ENCODE results near the gene SUFU. TPM values are rescaled to one million over a fixed set of nuclear protein-coding genes. Genes with fewer than 3 reads are reported as not detected.

The SUFU gene
- total and polyA plus RNA-seq, 2 of the 13 experiments (the other 11 are each of a cell fraction or from before 2014, with no cell fraction given), result 2.9 to 5.5 TPM

DNA sequence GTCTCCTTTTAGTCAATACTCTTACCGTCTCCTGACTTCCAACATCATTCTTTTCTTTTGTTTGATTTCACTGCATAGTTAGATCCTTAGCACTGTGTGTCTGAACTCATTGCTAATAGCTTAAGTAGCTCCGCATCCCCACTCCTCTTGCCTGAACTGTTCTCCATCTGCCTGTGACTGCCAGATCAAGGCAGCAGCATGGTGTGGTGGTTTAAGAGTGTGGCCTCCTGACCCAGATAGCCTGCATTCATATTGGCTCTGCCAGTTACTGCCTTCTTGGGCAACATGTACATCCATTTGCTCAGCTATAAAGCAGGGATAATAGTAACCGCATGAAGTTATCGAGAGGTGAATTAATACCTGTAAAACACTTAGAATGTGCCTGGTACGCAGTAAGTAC lies 50.8 kb downstream of the SUFU start:
- Histone ChIP-seq H3K79me2 (ENCODE audit: insufficient read depth, low read length) (no peaks in the 10 kb centered on the region), H3K36me3 (replicated peaks in 1 of 2; ENCODE audit: control insufficient read depth in 1 of 2, insufficient read depth in 2 of 2, low read length in 2 of 2) (peaks cover 2 to 10% of the 10 kb centered on the region in 2 experiments; a peak in 3 of 5 replicates), H3K4me3 (replicated peaks in 1 of 3; ENCODE audit: insufficient read depth in 1 of 3, low read depth in 2 of 3, low read length in 3 of 3) (no peak overlapping the region), H4K20me1 (ENCODE audit: insufficient read depth, low read length) (no peaks in the 10 kb centered on the region), H3K27me3 (ENCODE audit: control insufficient read depth in 1 of 2, insufficient read depth in 2 of 2, low read length in 2 of 2) (no peaks in the 10 kb centered on the region), H2AFZ (ENCODE audit: low read length) (no peak overlapping the region), H3K4me2 (ENCODE audit: low read depth, low read length) (no peak overlapping the region), H3K9ac (ENCODE audit: insufficient read depth, low read depth, low read length) (no peak overlapping the region), H3K27ac (ENCODE audit: extremely low read length, insufficient read depth, low read length) (no peak overlapping the region), H3K4me1 (ENCODE audit: insufficient read depth, low read length) (peaks cover 12% of the 10 kb centered on the region), H3K9me3 (ENCODE audit: low read length) (no peaks in the 10 kb centered on the region)
- no peak for DNase-seq (ENCODE audit: low spot score)
- in situ Hi-C loops (cut with HindIII; ENCODE audit: extremely low pct_ligation_motif_present, low pct_unique_long_range_greater_than_20kb) (no loop called here), intact Hi-C loops (cut with micrococcal nuclease; ENCODE audit: unreplicated experiment) (no loop called here)
- no peak for ATAC-seq
- ChIA-PET POLR2A (no interaction called here), CTCF (ENCODE audit: low intra/inter-chr PET ratio, low total read pairs) (no interaction called here)
- BruUV-seq (replicated peaks), result no TSS peak
- WGBS (ENCODE audit: low lambda C conversion rate), result 98% methylated on average over 5 of the region's 5 CpGs
- no peak for FAIRE-seq
- TF ChIP-seq KAT7 (CRISPR knock-in tag; IDR thresholded peaks at IDR 0.05; ENCODE audit: borderline replicate concordance), result no peak
- TF ChIP-seq ZNF430 (CRISPR knock-in tag; IDR thresholded peaks at IDR 0.05), result no peak
- TF ChIP-seq BCL6 (CRISPR knock-in tag; IDR thresholded peaks at IDR 0.05), result no peak
- TF ChIP-seq HNRNPL (IDR thresholded peaks at IDR 0.05; ENCODE audit: low read depth, low read length), result no peak
- TF ChIP-seq NPAS2 (CRISPR knock-in tag; IDR thresholded peaks at IDR 0.05; ENCODE audit: borderline replicate concordance), result no peak
- TF ChIP-seq ZFP1 (CRISPR knock-in tag; IDR thresholded peaks at IDR 0.05), result no peak
- TF ChIP-seq SRSF1 (optimal IDR thresholded peaks at IDR 0.05; ENCODE audit: low read depth, low read length), result no peak
- no peak for TF ChIP-seq IRF2 (CRISPR knock-in tag; IDR thresholded peaks at IDR 0.05)
- TF ChIP-seq HNF4G (IDR thresholded peaks at IDR 0.05; ENCODE audit: borderline replicate concordance, low read depth, low read length), result no peak
- TF ChIP-seq HNF4G (CRISPR knock-in tag; IDR thresholded peaks at IDR 0.05; ENCODE audit: borderline replicate concordance, low read depth), result no peak
- no peak for TF ChIP-seq NCOA2 (CRISPR knock-in tag; IDR thresholded peaks at IDR 0.05)
- no peak for TF ChIP-seq ZNF652 (CRISPR knock-in tag; IDR thresholded peaks at IDR 0.05; ENCODE audit: borderline replicate concordance, low read depth)
- TF ChIP-seq ZNF354B (CRISPR knock-in tag; IDR thresholded peaks at IDR 0.05), result no peak
- no peak for TF ChIP-seq NR2F6 (IDR thresholded peaks at IDR 0.05)
- no peak for TF ChIP-seq NR2F6 (CRISPR knock-in tag; IDR thresholded peaks at IDR 0.05)
- TF ChIP-seq ZNF460 (CRISPR knock-in tag; IDR thresholded peaks at IDR 0.05; ENCODE audit: borderline replicate concordance), result no peak
- TF ChIP-seq SUZ12 (IDR thresholded peaks at IDR 0.05; ENCODE audit: low read depth, low read length), result no peak
- no peak for TF ChIP-seq ZNF431 (CRISPR knock-in tag; IDR thresholded peaks at IDR 0.05; ENCODE audit: borderline replicate concordance, low read depth)
- TF ChIP-seq, protein P1, sequence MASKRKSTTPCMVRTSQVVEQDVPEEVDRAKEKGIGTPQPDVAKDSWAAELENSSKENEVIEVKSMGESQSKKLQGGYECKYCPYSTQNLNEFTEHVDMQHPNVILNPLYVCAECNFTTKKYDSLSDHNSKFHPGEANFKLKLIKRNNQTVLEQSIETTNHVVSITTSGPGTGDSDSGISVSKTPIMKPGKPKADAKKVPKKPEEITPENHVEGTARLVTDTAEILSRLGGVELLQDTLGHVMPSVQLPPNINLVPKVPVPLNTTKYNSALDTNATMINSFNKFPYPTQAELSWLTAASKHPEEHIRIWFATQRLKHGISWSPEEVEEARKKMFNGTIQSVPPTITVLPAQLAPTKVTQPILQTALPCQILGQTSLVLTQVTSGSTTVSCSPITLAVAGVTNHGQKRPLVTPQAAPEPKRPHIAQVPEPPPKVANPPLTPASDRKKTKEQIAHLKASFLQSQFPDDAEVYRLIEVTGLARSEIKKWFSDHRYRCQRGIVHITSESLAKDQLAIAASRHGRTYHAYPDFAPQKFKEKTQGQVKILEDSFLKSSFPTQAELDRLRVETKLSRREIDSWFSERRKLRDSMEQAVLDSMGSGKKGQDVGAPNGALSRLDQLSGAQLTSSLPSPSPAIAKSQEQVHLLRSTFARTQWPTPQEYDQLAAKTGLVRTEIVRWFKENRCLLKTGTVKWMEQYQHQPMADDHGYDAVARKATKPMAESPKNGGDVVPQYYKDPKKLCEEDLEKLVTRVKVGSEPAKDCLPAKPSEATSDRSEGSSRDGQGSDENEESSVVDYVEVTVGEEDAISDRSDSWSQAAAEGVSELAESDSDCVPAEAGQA (IDR thresholded peaks at IDR 0.05; ENCODE audit: low read depth), result no peak
- TF ChIP-seq, protein P1 (CRISPR knock-in tag; IDR thresholded peaks at IDR 0.05; ENCODE audit: borderline replicate concordance), result no peak
- TF ChIP-seq ZNF883 (CRISPR knock-in tag; IDR thresholded peaks at IDR 0.05; ENCODE audit: not compliant biosample characterization), result no peak

Measured in HepG2 (cell line).